ENCODE data around the gene VMO1. TPM values are rescaled to one million over a fixed set of nuclear protein-coding genes. Genes with fewer than 3 reads are reported as not detected.

VMO1 gene
- total and polyA plus RNA-seq, 9 of the 15 experiments (the other 6 are each of a cell fraction or from before 2014, with no cell fraction given), result 0.31 TPM; not detected in 8

- no peak for TF ChIP-seq ZBTB33 (CRISPR knock-in tag; IDR thresholded peaks at IDR 0.05)
- no peak; a peak in 1 of 4 replicates for TF ChIP-seq ETV6 (IDR thresholded peaks at IDR 0.05; ENCODE audit: borderline replicate concordance in 1 of 2, low read depth in 2 of 2, low read length in 1 of 2)
- no peak for TF ChIP-seq ETV6 (CRISPR knock-in tag; IDR thresholded peaks at IDR 0.05; ENCODE audit: borderline replicate concordance)
- no peak for TF ChIP-seq ZNF696 (CRISPR knock-in tag; conservative IDR thresholded peaks at IDR 0.05)
- TF ChIP-seq SIN3A (IDR thresholded peaks at IDR 0.05; ENCODE audit: borderline replicate concordance in 2 of 2, control insufficient read depth in 1 of 2, low read depth in 2 of 2, low read length in 2 of 2), result peak in 1 of 2 experiments; percentile 20; a peak in 1 of 4 replicates
- no peak for TF ChIP-seq NFE2L1 (tag; IDR thresholded peaks at IDR 0.05; ENCODE audit: borderline replicate concordance, low read depth)
- no peak for TF ChIP-seq NFYB (IDR thresholded peaks at IDR 0.05; ENCODE audit: extremely low read depth, insufficient read length)
- no peak for TF ChIP-seq SREBF1 (IDR thresholded peaks at IDR 0.05; ENCODE audit: borderline replicate concordance, low read depth, low read length)
- TF ChIP-seq SPI1 (IDR thresholded peaks at IDR 0.05; ENCODE audit: borderline replicate concordance, low read depth, low read length), result peak; percentile 56; the same call in 1 of the 2 replicates
- TF ChIP-seq HMG20B (CRISPR knock-in tag; IDR thresholded peaks at IDR 0.05), result no peak
- no peak for TF ChIP-seq BCLAF1 (IDR thresholded peaks at IDR 0.05; ENCODE audit: borderline replicate concordance in 1 of 2, control insufficient read depth in 1 of 2, low read depth in 2 of 2, low read length in 1 of 2)
- no peak for TF ChIP-seq MAFK (IDR thresholded peaks at IDR 0.05; ENCODE audit: low read length)
- TF ChIP-seq ETV1 (tag; conservative IDR thresholded peaks at IDR 0.05; ENCODE audit: low read depth), result peak; percentile 66
- TF ChIP-seq, protein P1, sequence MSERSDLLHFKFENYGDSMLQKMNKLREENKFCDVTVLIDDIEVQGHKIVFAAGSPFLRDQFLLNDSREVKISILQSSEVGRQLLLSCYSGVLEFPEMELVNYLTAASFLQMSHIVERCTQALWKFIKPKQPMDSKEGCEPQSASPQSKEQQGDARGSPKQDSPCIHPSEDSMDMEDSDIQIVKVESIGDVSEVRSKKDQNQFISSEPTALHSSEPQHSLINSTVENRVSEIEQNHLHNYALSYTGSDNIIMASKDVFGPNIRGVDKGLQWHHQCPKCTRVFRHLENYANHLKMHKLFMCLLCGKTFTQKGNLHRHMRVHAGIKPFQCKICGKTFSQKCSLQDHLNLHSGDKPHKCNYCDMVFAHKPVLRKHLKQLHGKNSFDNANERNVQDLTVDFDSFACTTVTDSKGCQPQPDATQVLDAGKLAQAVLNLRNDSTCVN (CRISPR knock-in tag; IDR thresholded peaks at IDR 0.05), result no peak
- no peak for TF ChIP-seq NFATC3 (IDR thresholded peaks at IDR 0.05)
- TF ChIP-seq YY1 (IDR thresholded peaks at IDR 0.05; ENCODE audit: borderline replicate concordance in 1 of 3, control insufficient read depth in 1 of 3, extremely low read depth in 1 of 3, insufficient read depth in 3 of 3, insufficient read length in 1 of 3, insufficient replicate concordance in 2 of 3, low read depth in 1 of 3, low read length in 2 of 3), result peak in 1 of 3 experiments; percentile 14
- no peak for TF ChIP-seq ZKSCAN8 (CRISPR knock-in tag; IDR thresholded peaks at IDR 0.05)
- TF ChIP-seq ZNF436 (CRISPR knock-in tag; IDR thresholded peaks at IDR 0.05), result no peak
Measured at GRCh38 chr17:4735876-4736651, 50.1 kb downstream of the VMO1 start (continued).
